PFSK-1 (cell line): ENCODE measurements around the gene LIX1.

Experiments
- POLR2AphosphoS5 ChIP-seq: IDR thresholded peaks from 2 replicates; pipeline ENCODE4 v1.6.1; 2012; ENCODE audit warnings: low read depth, mild to moderate bottlenecking, control low read depth, low read length, moderate library complexity
- REST ChIP-seq, 2 experiments: IDR thresholded peaks; 2 replicates each; pipeline versions ENCODE4 v1.6.1 to v1.8.0; 2011 to 2012; ENCODE audit warnings: low read depth in 2 of 2, low read length in 2 of 2, control low read depth in 1 of 2, inconsistent platforms in 1 of 2, mild to moderate bottlenecking in 1 of 2, moderate library complexity in 1 of 2; ENCODE audit not compliant: insufficient read depth in 1 of 2
- SIN3A ChIP-seq: IDR thresholded peaks from 2 replicates; pipeline ENCODE4 v1.6.1; 2012; ENCODE audit warnings: mild to moderate bottlenecking, low read length, moderate library complexity, borderline replicate concordance; ENCODE audit not compliant: insufficient read depth

- TF ChIP-seq REST (IDR thresholded peaks at IDR 0.05; ENCODE audit: insufficient read depth in 1 of 2, low read depth in 2 of 2, low read length in 2 of 2) (no peak), POLR2AphosphoS5 (no peak), SIN3A (no peak)
Measured at GRCh38 chr5:97163790-97164285, 21.4 kb upstream of the LIX1 start.
